ENCODE results near the gene CCDC9B. TPM values are rescaled to one million over a fixed set of nuclear protein-coding genes. Genes with fewer than 3 reads are reported as not detected.

The CCDC9B gene
- total RNA-seq, 4 donors from 2014 or later = 5.4 to 34.4 (median 15.0) TPM

DNA sequence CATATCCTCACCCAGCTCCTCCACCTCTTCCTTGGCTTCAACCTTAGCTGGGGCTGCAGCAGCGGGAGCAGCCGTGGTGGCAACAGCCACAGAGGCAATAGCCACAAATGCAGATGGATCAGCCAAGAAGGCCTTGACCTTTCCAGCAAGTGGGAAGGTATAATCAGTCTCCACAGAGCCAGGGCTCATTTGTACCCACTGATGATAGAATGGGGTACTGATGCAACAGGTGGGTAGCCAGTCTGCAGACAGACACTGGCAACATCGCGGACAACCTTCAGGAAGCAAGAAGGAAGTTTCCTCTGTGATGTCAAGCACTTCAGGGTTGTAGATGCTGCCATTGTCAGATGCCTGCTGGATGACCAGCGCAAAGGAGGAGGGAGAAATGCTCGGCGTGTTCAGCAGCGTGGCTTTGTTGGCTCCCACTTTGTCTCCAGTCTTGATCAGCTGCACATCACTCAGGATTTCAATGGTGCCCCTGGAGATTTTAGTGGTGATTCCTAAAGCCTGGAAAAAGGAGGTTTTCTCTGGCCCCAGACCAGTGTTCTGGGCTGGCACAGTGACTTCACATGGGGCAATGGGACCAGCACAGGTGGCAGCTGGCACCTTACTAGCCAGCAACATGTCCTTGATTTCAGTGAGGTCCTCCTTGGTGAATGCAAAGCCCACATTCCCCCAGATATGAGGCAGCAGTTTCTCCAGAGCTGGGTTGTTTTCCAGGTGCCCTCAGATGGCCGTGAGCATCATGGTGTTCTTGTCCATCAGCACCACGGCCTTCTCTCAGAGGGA, 28.2 kb downstream of the CCDC9B start:
- DNase-seq = no peak
- Histone ChIP-seq H3K4me1 (peaks cover 6 to 16% (median 7%) of the 10 kb centered on the region in 3 donors), H3K27me3 (peaks cover 0 to 83% (median 0%) of the 10 kb centered on the region in 4 donors), H3K27ac (no peak overlapping the region), H3K9me3 (no peaks in the 10 kb centered on the region), H3K36me3 (no peaks in the 10 kb centered on the region), H3K4me3 (no peak overlapping the region)
- intact Hi-C loops (cut with DNase I) = no loop called here
- TF ChIP-seq CTCF (IDR thresholded peaks at IDR 0.05) = no peak
- TF ChIP-seq POLR2A (IDR thresholded peaks at IDR 0.05) = no peak
- 87 to 92% methylated on average over 8 of the region's 10 CpGs for WGBS, 2 donors

- intact Hi-C loops (cut with DNase I) = no loop called here
- Histone ChIP-seq H3K4me3 (no peak overlapping the region), H3K27me3 (peaks cover 0 to 76% (median 0%) of the 10 kb centered on the region in 4 donors), H3K4me1 (peaks cover 6 to 16% (median 7%) of the 10 kb centered on the region in 3 donors), H3K9me3 (no peaks in the 10 kb centered on the region), H3K27ac (no peak overlapping the region), H3K36me3 (no peaks in the 10 kb centered on the region)
- TF ChIP-seq POLR2A (IDR thresholded peaks at IDR 0.05) = no peak
- no peak for TF ChIP-seq CTCF (IDR thresholded peaks at IDR 0.05)
- WGBS, 2 donors = 50 to 65% methylated on average over 3 of the region's 3 CpGs
- DNase-seq = no peak
Measured at GRCh38 chr15:40310993-40311392, 29.7 kb downstream of the CCDC9B start.

DNA sequence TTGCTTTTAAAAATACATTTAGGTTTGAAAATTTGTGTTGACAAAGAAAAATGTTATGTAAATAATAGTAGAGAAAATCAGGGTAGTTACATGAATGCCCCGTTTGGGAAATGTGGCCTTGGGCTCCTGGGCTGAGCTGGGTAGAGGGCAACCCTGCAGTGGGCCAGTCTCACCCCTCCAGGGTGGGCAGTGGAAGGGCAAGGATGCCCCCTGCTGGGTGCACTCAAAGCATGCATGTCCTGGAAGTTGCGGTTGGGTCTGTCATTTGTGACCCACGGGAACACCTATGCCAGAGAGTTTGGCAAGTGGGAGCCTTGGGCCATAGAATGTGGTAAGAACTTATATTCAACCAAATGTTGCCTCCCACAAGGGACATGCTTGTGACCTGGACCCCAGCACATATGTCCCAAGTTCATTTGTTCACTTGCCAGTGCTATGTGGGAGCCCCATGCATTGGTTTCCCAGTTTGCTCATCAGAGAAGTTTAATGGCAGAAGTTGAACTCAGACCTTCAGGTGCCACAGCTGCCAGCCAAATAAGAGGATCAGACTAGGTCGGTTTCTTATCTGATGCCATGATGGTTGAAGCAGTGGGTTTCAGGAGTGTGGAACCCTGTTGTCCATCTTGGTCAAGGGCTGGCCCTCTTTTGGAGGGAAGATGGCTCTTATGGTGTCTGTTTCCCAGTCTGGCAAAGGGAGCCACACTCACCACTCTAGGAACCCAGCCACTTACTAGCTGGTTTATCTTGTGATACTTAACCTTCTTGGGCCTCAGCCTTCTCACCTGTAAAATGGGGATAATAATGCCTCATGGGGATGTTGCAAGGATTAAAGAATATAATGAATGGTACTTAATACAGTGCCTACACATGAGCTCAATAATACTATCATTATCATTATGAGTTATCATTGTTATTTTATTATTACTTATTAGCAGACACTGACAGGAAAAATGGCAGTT, 30.5 kb downstream of the CCDC9B start:
- TF ChIP-seq CTCF (IDR thresholded peaks at IDR 0.05) = peak; percentile 38 to 70 (median 56)
- TF ChIP-seq POLR2A (IDR thresholded peaks at IDR 0.05) = no peak
- intact Hi-C loops (cut with DNase I) = no loop called here
- Histone ChIP-seq H3K4me3 (no peak overlapping the region), H3K9me3 (no peaks in the 10 kb centered on the region), H3K4me1 (peaks cover 6 to 16% (median 7%) of the 10 kb centered on the region in 3 donors), H3K27me3 (peaks cover 0 to 69% (median 0%) of the 10 kb centered on the region in 4 donors), H3K36me3 (no peaks in the 10 kb centered on the region), H3K27ac (no peak overlapping the region)
- DNase-seq = no peak
- 10 to 20% methylated on average over 1 to 4 of the region's 4 CpGs for WGBS, 2 donors

DNA sequence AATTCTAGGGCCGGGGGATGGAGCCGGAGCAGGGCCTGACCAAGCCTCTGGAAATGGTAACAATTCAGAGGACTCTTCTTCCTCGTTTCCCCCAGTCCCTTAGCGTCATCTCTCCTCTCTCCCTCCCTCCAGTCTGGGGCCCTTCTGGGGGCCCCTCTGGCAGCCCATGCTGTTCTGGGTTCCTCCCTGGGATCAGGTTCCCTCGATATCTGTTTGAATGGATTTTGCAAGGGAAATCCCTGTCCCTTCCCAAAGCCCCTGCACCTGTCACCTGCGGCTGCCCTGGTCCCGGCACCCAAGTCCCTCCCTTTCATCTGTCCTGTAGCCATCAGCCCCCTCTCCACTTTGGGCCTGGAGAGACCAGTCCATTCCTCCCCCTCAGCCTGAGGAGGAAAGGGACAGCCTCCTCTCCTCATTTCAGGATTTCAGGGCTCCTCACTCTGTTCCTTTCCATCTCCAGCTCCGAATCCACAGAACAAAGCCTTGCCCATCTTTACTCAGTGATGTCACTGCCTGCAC, 31.3 kb downstream of the CCDC9B start:
- intact Hi-C loops (cut with DNase I) = no loop called here
- TF ChIP-seq POLR2A (IDR thresholded peaks at IDR 0.05) = no peak
- no peak for TF ChIP-seq CTCF (IDR thresholded peaks at IDR 0.05)
- Histone ChIP-seq H3K9me3 (no peaks in the 10 kb centered on the region), H3K4me3 (no peak overlapping the region), H3K27me3 (peaks cover 0 to 61% (median 0%) of the 10 kb centered on the region in 4 donors), H3K4me1 (peaks cover 6 to 16% (median 7%) of the 10 kb centered on the region in 3 donors), H3K36me3 (no peaks in the 10 kb centered on the region), H3K27ac (no peak overlapping the region)
- DNase-seq = no peak
- 76 to 84% methylated on average over 4 to 7 of the region's 8 CpGs for WGBS, 2 donors

Measured in esophagus squamous epithelium (tissue), 5 donors.